ENCODE results near the gene CACNA1E. TPM values are rescaled to one million over a fixed set of nuclear protein-coding genes. Genes with fewer than 3 reads are reported as not detected.

The CACNA1E gene
- total RNA-seq, 4 donors from 2014 or later: 0.09 to 0.19 TPM; not detected in 2

- H3K27ac ChIP-seq: no peak overlapping the region
- H3K36me3 ChIP-seq: no peaks in the 10 kb centered on the region
- H3K4me3 ChIP-seq: no peak overlapping the region
- no peaks in the 10 kb centered on the region for H3K9me3 ChIP-seq
- intact Hi-C loops (cut with DNase I): no loop called here
- 44 to 89% methylated on average over 1 to 2 of the region's 2 CpGs for WGBS, 2 donors
- TF ChIP-seq CTCF (IDR thresholded peaks at IDR 0.05) (no peak), POLR2A (IDR thresholded peaks at IDR 0.05) (no peak)
- no peak for DNase-seq
- H3K27me3 ChIP-seq: no peaks in the 10 kb centered on the region
- peaks cover 0 to 23% (median 4%) of the 10 kb centered on the region in 3 donors for H3K4me1 ChIP-seq
Observed at GRCh38 chr1:181767001-181767708, 283.8 kb downstream of the CACNA1E start.

GRCh38 chr1:181768211-181768929 is 285.1 kb downstream of the CACNA1E start:
- no peaks in the 10 kb centered on the region for H3K9me3 ChIP-seq
- peak overlapping the region; percentile 19 to 51 (median 32) for H3K27ac ChIP-seq
- no peak for DNase-seq
- H3K27me3 ChIP-seq: no peaks in the 10 kb centered on the region
- no peaks in the 10 kb centered on the region for H3K36me3 ChIP-seq
- H3K4me1 ChIP-seq: peaks cover 0 to 23% (median 4%) of the 10 kb centered on the region in 3 donors
- H3K4me3 ChIP-seq: no peak overlapping the region
- TF ChIP-seq POLR2A (IDR thresholded peaks at IDR 0.05) (no peak), CTCF (IDR thresholded peaks at IDR 0.05) (no peak)
- intact Hi-C loops (cut with DNase I): no loop called here
- 32 to 34% methylated on average over 3 of the region's 3 CpGs for WGBS, 2 donors

- no peak overlapping the region for H3K4me3 ChIP-seq
- H3K4me1 ChIP-seq: peaks cover 0 to 23% (median 4%) of the 10 kb centered on the region in 3 donors
- H3K27ac ChIP-seq: peak overlapping the region in 2 of 4 donors; percentile 42 to 51
- no peak for TF ChIP-seq CTCF (IDR thresholded peaks at IDR 0.05)
- TF ChIP-seq POLR2A (IDR thresholded peaks at IDR 0.05): no peak
- H3K9me3 ChIP-seq: no peaks in the 10 kb centered on the region
- 38 to 59% methylated on average over 4 of the region's 4 CpGs for WGBS, 2 donors
- H3K36me3 ChIP-seq: no peaks in the 10 kb centered on the region
- DNase-seq: no peak
- intact Hi-C loops (cut with DNase I): no loop called here
- H3K27me3 ChIP-seq: no peaks in the 10 kb centered on the region
Observed at GRCh38 chr1:181768930-181769280, 285.6 kb downstream of the CACNA1E start.

- no peaks in the 10 kb centered on the region for H3K27me3 ChIP-seq
- no peaks in the 10 kb centered on the region for H3K9me3 ChIP-seq
- no peaks in the 10 kb centered on the region for H3K36me3 ChIP-seq
- no peak for DNase-seq
- peaks cover 0 to 23% (median 4%) of the 10 kb centered on the region in 3 donors for H3K4me1 ChIP-seq
- intact Hi-C loops (cut with DNase I): no loop called here
- no peak overlapping the region for H3K4me3 ChIP-seq
- no peak overlapping the region for H3K27ac ChIP-seq
- TF ChIP-seq CTCF (IDR thresholded peaks at IDR 0.05): no peak
- no peak for TF ChIP-seq POLR2A (IDR thresholded peaks at IDR 0.05)
Observed at GRCh38 chr1:181769846-181770245, 286.5 kb downstream of the CACNA1E start.

- Histone ChIP-seq H3K4me3 (no peak overlapping the region), H3K36me3 (no peaks in the 10 kb centered on the region), H3K27ac (no peak overlapping the region), H3K9me3 (no peaks in the 10 kb centered on the region), H3K4me1 (peaks cover 0 to 17% (median 4%) of the 10 kb centered on the region in 3 donors), H3K27me3 (no peaks in the 10 kb centered on the region)
- TF ChIP-seq CTCF (IDR thresholded peaks at IDR 0.05) (no peak), POLR2A (IDR thresholded peaks at IDR 0.05) (no peak)
- intact Hi-C loops (cut with DNase I): no loop called here
- WGBS, 2 donors: 50 to 70% methylated on average over 1 of the region's 1 CpG
- DNase-seq: no peak
Observed at GRCh38 chr1:181772714-181773113, 289.4 kb downstream of the CACNA1E start.
